Fibroblast of lung (primary cell): ENCODE measurements around the gene ZBP1. TPM values are rescaled to one million over a fixed set of nuclear protein-coding genes. Genes with fewer than 3 reads are reported as not detected.

Source experiments
- DNase-seq, 2 donors: peaks; one replicate each; pipeline versions ENCODE4 v3.0.0 to v3.0.0-alpha.2; 2010; ENCODE audit warnings: low read depth in 2 of 2
- H2AFZ ChIP-seq: 2 replicates; pipeline ENCODE4 v1.5.1; 2012; ENCODE audit warnings: low read length, control low read depth, inconsistent platforms
- H3K27ac ChIP-seq: 2 replicates; pipeline ENCODE4 v1.5.1; 2011; ENCODE audit warnings: low read length, control low read depth; ENCODE audit not compliant: insufficient read depth
- H3K27me3 ChIP-seq: 2 replicates; pipeline ENCODE4 v1.5.1; 2011; ENCODE audit warnings: mild to moderate bottlenecking, low read length; ENCODE audit not compliant: control insufficient read depth, insufficient read depth
- H3K36me3 ChIP-seq: 2 replicates; pipeline ENCODE4 v1.5.1; 2011; ENCODE audit warnings: low read length; ENCODE audit not compliant: control insufficient read depth, insufficient read depth
- H3K4me1 ChIP-seq: 2 replicates; pipeline ENCODE4 v1.5.1; 2011; ENCODE audit warnings: low read length; ENCODE audit not compliant: control insufficient read depth, insufficient read depth; ENCODE audit errors: extremely low read depth
- H3K4me2 ChIP-seq: 2 replicates; pipeline ENCODE4 v1.5.1; 2011; ENCODE audit warnings: low read length, control low read depth; ENCODE audit not compliant: insufficient read depth; ENCODE audit errors: extremely low read depth
- H3K4me3 ChIP-seq, 4 experiments: fragments of 200-600 bp in 1 of 4; sonication (generic) in 1 of 4; replicated peaks in 1 of 4; 2 replicates each; pipeline ENCODE4 v1.5.1; 2011 to 2016; ENCODE audit warnings: low read length in 4 of 4, low read depth in 3 of 4, mild to moderate bottlenecking in 3 of 4, control low read depth in 2 of 4, inconsistent platforms in 1 of 4, mixed read lengths in 1 of 4; ENCODE audit not compliant: insufficient read depth in 1 of 4; ENCODE audit errors: control extremely low read depth in 1 of 4
- H3K79me2 ChIP-seq: 2 replicates; pipeline ENCODE4 v1.5.1; 2012; ENCODE audit warnings: mild to moderate bottlenecking, low read length, inconsistent platforms; ENCODE audit not compliant: control insufficient read depth, insufficient read depth
- H3K9ac ChIP-seq: 2 replicates; pipeline ENCODE4 v1.5.1; 2011; ENCODE audit warnings: mild to moderate bottlenecking, low read length, control low read depth; ENCODE audit not compliant: insufficient read depth
- H3K9me3 ChIP-seq: 2 replicates; pipeline ENCODE4 v1.5.1; 2012; ENCODE audit warnings: low read depth, low read length; ENCODE audit not compliant: control insufficient read depth, insufficient read depth
- H4K20me1 ChIP-seq: 2 replicates; pipeline ENCODE4 v1.5.1; 2011; ENCODE audit warnings: low read length; ENCODE audit not compliant: control insufficient read depth, insufficient read depth; ENCODE audit errors: extremely low read depth
- CTCF ChIP-seq, 2 donors: IDR thresholded peaks in 1 of 2; conservative IDR thresholded peaks in 1 of 2; 1 replicate in 1 of 2; 2 replicates in 1 of 2; pipeline ENCODE4 v1.5.1; 2011 to 2012; ENCODE audit warnings: low read length in 2 of 2, control low read depth in 1 of 2, inconsistent platforms in 1 of 2, low read depth in 1 of 2, mild to moderate bottlenecking in 1 of 2
- EZH2 ChIP-seq: IDR thresholded peaks from 2 replicates; pipeline ENCODE4 v1.5.1; 2012; ENCODE audit warnings: low read length, control low read depth, mild to moderate bottlenecking; ENCODE audit errors: missing control alignments
- polyA plus RNA-seq, 2 donors: library from polyadenylated mRNA; depleted of rRNA in 1 of 2; stranded (reverse) in 1 of 2; unstranded in 1 of 2; fragments of >200 nt; gene quantifications; 2 replicates each; pipeline ENCODE4 v1.2.1, GENCODE V29; 2011 to 2012; ENCODE audit warnings: missing spikeins in 1 of 2
- total RNA-seq: library from RNA; depleted of rRNA; stranded (reverse); fragments of >200 nt; gene quantifications from 2 replicates; pipeline ENCODE4 v1.2.1, GENCODE V29; 2014

Gene ZBP1
- total and polyA plus RNA-seq, 2 donors (not counting 1 experiment from before 2014, with no cell fraction given): not detected

DNA sequence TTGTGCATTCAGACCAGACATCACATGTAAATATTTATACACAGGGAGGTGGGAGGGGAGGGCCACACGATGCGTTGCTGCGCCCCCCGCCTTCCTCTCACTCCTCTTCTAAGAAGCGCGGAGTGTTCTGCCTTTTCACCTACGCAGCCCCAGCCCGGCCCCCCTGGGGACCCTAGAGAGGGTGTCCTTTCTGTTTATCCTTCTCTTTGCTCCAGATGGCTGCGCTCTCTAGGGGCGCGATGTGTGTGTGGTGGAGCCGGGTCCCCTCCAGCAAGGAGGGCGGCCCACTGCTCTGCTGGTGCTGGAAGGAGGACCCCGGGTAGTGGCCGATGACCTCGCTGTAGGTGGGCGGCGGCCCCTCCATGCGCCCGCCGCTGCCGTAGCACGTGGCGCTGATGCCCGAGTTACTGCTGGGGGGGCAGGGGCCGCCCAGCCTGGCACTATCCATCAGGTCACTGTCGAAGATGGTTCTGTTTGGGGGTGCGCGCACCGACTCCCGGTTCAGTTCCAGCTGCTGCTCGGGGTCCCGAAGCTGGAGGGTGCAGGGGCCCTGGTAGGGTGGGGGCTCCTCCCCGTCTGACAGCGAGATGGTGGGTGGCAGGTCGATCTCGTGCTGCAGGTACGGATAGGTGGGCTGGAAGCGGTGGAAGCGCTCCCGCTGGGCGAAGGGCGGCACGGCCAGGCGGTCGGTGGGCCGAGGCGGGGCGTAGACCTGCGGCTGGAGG is 31.8 kb upstream of the ZBP1 start:
- H3K4me3 ChIP-seq: no peak overlapping the region
- no peaks in the 10 kb centered on the region for H4K20me1 ChIP-seq
- no peak for DNase-seq
- no peaks in the 10 kb centered on the region for H3K9me3 ChIP-seq
- TF ChIP-seq EZH2 (no peak), CTCF (conservative IDR thresholded peaks at IDR 0.05 in 1 of 2, IDR thresholded peaks at IDR 0.05 in 1 of 2; ENCODE audit: low read depth in 1 of 2, low read length in 2 of 2) (no peak)
- no peak overlapping the region for H3K4me2 ChIP-seq
- H3K9ac ChIP-seq: no peak overlapping the region
- H3K27me3 ChIP-seq: no peaks in the 10 kb centered on the region
- no peak overlapping the region for H2AFZ ChIP-seq
- no peak overlapping the region for H3K27ac ChIP-seq
- H3K79me2 ChIP-seq: no peaks in the 10 kb centered on the region
- H3K36me3 ChIP-seq: no peaks in the 10 kb centered on the region
- H3K4me1 ChIP-seq: no peaks in the 10 kb centered on the region

DNA sequence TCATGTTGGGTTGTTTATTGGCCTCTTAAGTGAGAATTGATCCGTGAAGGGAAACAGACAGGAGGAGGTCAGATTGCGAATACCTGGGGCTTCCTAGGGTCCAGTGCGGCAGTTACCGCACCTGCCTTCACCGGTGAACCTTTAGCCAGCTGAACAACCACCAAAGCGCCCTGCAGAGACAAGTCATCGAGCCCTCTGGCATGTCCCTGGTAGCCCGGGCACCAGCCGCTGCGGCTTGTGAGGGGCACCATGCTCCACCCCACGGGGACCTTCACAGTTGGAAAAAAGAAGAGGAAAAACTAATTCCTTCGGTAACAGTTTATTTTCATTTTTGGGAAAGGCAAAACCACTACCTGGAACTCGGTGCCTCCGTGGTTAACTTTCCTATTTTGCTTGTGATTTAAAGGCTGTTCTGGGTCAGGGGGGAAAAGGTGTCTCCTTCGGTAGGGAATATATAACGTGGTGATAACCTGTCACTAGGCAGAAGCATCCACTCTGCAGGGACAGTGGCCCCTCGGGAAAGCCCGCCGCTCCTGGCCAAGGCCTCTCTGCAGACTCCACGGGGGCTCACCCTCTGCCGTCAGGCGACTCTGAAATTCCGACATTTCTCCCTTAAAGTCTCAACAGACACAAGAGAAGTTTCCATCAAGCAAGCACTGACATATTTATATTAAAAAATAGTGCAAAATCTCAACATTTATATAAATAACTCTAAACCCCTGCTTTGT is 30.7 kb upstream of the ZBP1 start:
- Histone ChIP-seq H2AFZ (no peak overlapping the region), H3K9me3 (no peaks in the 10 kb centered on the region), H3K27me3 (no peaks in the 10 kb centered on the region), H3K4me2 (no peak overlapping the region), H3K79me2 (no peaks in the 10 kb centered on the region), H3K27ac (no peak overlapping the region), H4K20me1 (no peaks in the 10 kb centered on the region), H3K36me3 (no peaks in the 10 kb centered on the region), H3K4me1 (no peaks in the 10 kb centered on the region), H3K9ac (no peak overlapping the region), H3K4me3 (no peak overlapping the region)
- no peak for TF ChIP-seq CTCF (conservative IDR thresholded peaks at IDR 0.05 in 1 of 2, IDR thresholded peaks at IDR 0.05 in 1 of 2; ENCODE audit: low read depth in 1 of 2, low read length in 2 of 2)
- DNase-seq: no peak

DNA sequence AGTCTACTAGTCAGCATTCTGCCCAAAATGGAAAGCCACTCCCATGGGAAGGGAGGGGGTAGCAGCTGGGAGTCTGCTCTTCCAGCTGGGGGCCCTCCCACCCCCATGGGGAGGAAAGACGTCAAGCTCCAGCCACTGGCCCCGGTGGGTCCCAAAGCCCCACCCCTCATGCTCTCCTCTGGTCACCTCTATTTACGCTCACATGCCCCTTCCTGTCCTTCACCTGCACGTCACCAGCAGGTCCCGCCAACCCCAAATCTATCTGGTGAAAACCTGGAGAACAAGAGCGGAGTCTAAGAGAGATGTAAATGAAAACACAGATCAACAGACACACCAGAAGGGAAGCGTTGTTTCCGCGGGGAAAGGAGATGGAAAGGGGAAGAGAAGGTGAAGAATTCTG is 30.0 kb upstream of the ZBP1 start:
- no peak overlapping the region for H3K9ac ChIP-seq
- no peaks in the 10 kb centered on the region for H3K27me3 ChIP-seq
- no peak overlapping the region for H3K4me2 ChIP-seq
- no peak overlapping the region for H3K27ac ChIP-seq
- no peak overlapping the region for H3K4me3 ChIP-seq
- no peaks in the 10 kb centered on the region for H4K20me1 ChIP-seq
- no peak overlapping the region for H2AFZ ChIP-seq
- no peaks in the 10 kb centered on the region for H3K4me1 ChIP-seq
- no peak for TF ChIP-seq EZH2
- TF ChIP-seq CTCF (conservative IDR thresholded peaks at IDR 0.05 in 1 of 2, IDR thresholded peaks at IDR 0.05 in 1 of 2; ENCODE audit: low read depth in 1 of 2, low read length in 2 of 2): no peak
- no peaks in the 10 kb centered on the region for H3K79me2 ChIP-seq
- H3K9me3 ChIP-seq: no peaks in the 10 kb centered on the region
- H3K36me3 ChIP-seq: no peaks in the 10 kb centered on the region
- DNase-seq: no peak
